Measurements from ENCODE around the gene CTNNA1. TPM values are rescaled to one million over a fixed set of nuclear protein-coding genes. Genes with fewer than 3 reads are reported as not detected.
"Not testable (repeated sequence)": the region's sequence is repeated elsewhere in the genome, so short reads cannot be mapped to it uniquely, and the experiment has no call there.

Gene CTNNA1
- polyA plus RNA-seq, 3 donors from 2014 or later: 9.8 to 15.3 (median 10.1) TPM

- Mint-ChIP-seq H3K9me3 (no peaks in the 10 kb centered on the region), H3K36me3 (peaks cover 0 to 20% (median 12%) of the 10 kb centered on the region in 3 donors), H3K4me3 (no peak overlapping the region), H3K4me1 (peaks cover 5 to 7% of the 10 kb centered on the region in 2 donors), H3K27ac (no peak overlapping the region), H3K27me3 (ENCODE audit: low read depth in 3 of 3) (peaks cover 0 to 1% (median 0%) of the 10 kb centered on the region in 3 donors)
- DNase-seq: no peak
Observed at GRCh38 chr5:138784590-138784989, 31.4 kb downstream of the CTNNA1 start.

- no peaks in the 10 kb centered on the region for H3K9me3 Mint-ChIP-seq
- H3K36me3 Mint-ChIP-seq: peaks cover 0 to 9% (median 5%) of the 10 kb centered on the region in 3 donors
- H3K4me3 Mint-ChIP-seq: peak overlapping the region in 3 of 5 donors; percentile 30 to 77 (median 34)
- DNase-seq: peak; percentile 17 to 19 (median 19)
- H3K27me3 Mint-ChIP-seq (ENCODE audit: low read depth in 3 of 3): peaks cover 0 to 3% (median 1%) of the 10 kb centered on the region in 3 donors
- H3K4me1 Mint-ChIP-seq: peaks cover 32 to 39% of the 10 kb centered on the region in 2 donors
- H3K27ac Mint-ChIP-seq: peak overlapping the region; percentile 13 to 69 (median 26)
Observed at GRCh38 chr5:138789771-138790242, 36.6 kb downstream of the CTNNA1 start.

- Mint-ChIP-seq H3K27me3 (ENCODE audit: low read depth in 3 of 3) (peaks cover 0 to 3% (median 0%) of the 10 kb centered on the region in 3 donors), H3K27ac (peak overlapping the region; percentile 67 to 83 (median 78)), H3K4me1 (peaks cover 32 to 39% of the 10 kb centered on the region in 2 donors), H3K9me3 (no peaks in the 10 kb centered on the region), H3K4me3 (peak overlapping the region; percentile 26 to 77 (median 57)), H3K36me3 (peaks cover 0 to 5% (median 5%) of the 10 kb centered on the region in 3 donors)
- DNase-seq: peak; percentile 33 to 59 (median 47)
Observed at GRCh38 chr5:138790684-138791083, 37.5 kb downstream of the CTNNA1 start.

GRCh38 chr5:138792195-138792790 is 39.1 kb downstream of the CTNNA1 start:
- H3K36me3 Mint-ChIP-seq: no peaks in the 10 kb centered on the region
- peaks cover 32 to 39% of the 10 kb centered on the region in 2 donors for H3K4me1 Mint-ChIP-seq
- no peaks in the 10 kb centered on the region for H3K9me3 Mint-ChIP-seq
- peak overlapping the region in 3 of 6 donors; percentile 0 to 65 (median 18) for H3K27ac Mint-ChIP-seq
- H3K27me3 Mint-ChIP-seq (ENCODE audit: low read depth in 3 of 3): peaks cover 0 to 3% (median 0%) of the 10 kb centered on the region in 3 donors
- no peak for DNase-seq
- peak overlapping the region in 1 of 5 donors; percentile 9 for H3K4me3 Mint-ChIP-seq

GRCh38 chr5:138793575-138793974 is 40.4 kb downstream of the CTNNA1 start:
- H3K9me3 Mint-ChIP-seq: no peaks in the 10 kb centered on the region
- no peak for DNase-seq
- peaks cover 0 to 3% (median 0%) of the 10 kb centered on the region in 3 donors for H3K36me3 Mint-ChIP-seq
- H3K4me3 Mint-ChIP-seq: no peak overlapping the region
- H3K4me1 Mint-ChIP-seq: peaks cover 32 to 39% of the 10 kb centered on the region in 2 donors
- H3K27me3 Mint-ChIP-seq (ENCODE audit: low read depth in 3 of 3): peaks cover 0 to 5% (median 0%) of the 10 kb centered on the region in 3 donors
- no peak overlapping the region for H3K27ac Mint-ChIP-seq

- Mint-ChIP-seq H3K4me1 (peaks cover 6 to 7% of the 10 kb centered on the region in 2 donors), H3K27ac (no peak overlapping the region), H3K4me3 (no peak overlapping the region), H3K9me3 (peaks cover 0 to 3% (median 0%) of the 10 kb centered on the region in 6 donors), H3K27me3 (ENCODE audit: low read depth in 3 of 3) (peaks cover 0 to 2% (median 0%) of the 10 kb centered on the region in 3 donors), H3K36me3 (peaks cover 3 to 19% (median 5%) of the 10 kb centered on the region in 3 donors)
- no peak for DNase-seq
Observed at GRCh38 chr5:138803285-138803684, 50.1 kb downstream of the CTNNA1 start.

GRCh38 chr5:138803935-138804334 is 50.7 kb downstream of the CTNNA1 start:
- no peak overlapping the region for H3K27ac Mint-ChIP-seq
- no peak overlapping the region for H3K4me3 Mint-ChIP-seq
- no peak for DNase-seq
- peaks cover 0 to 2% (median 0%) of the 10 kb centered on the region in 3 donors for H3K27me3 Mint-ChIP-seq (ENCODE audit: low read depth in 3 of 3)
- peaks cover 6 to 7% of the 10 kb centered on the region in 2 donors for H3K4me1 Mint-ChIP-seq
- peaks cover 0 to 3% (median 0%) of the 10 kb centered on the region in 6 donors for H3K9me3 Mint-ChIP-seq
- H3K36me3 Mint-ChIP-seq: peaks cover 3 to 19% (median 5%) of the 10 kb centered on the region in 3 donors

GRCh38 chr5:138805096-138805495 is 51.9 kb downstream of the CTNNA1 start:
- peaks cover 0 to 3% (median 0%) of the 10 kb centered on the region in 6 donors for H3K9me3 Mint-ChIP-seq
- H3K27ac Mint-ChIP-seq: no peak overlapping the region
- H3K4me3 Mint-ChIP-seq: no peak overlapping the region
- peaks cover 2 to 23% (median 5%) of the 10 kb centered on the region in 3 donors for H3K36me3 Mint-ChIP-seq
- peaks cover 6 to 7% of the 10 kb centered on the region in 2 donors for H3K4me1 Mint-ChIP-seq
- DNase-seq: no peak
- no peaks in the 10 kb centered on the region for H3K27me3 Mint-ChIP-seq (ENCODE audit: low read depth in 3 of 3)

- H3K4me1 Mint-ChIP-seq: peaks cover 6 to 7% of the 10 kb centered on the region in 2 donors
- peaks cover 0 to 21% (median 5%) of the 10 kb centered on the region in 3 donors for H3K36me3 Mint-ChIP-seq
- H3K27me3 Mint-ChIP-seq (ENCODE audit: low read depth in 3 of 3): no peaks in the 10 kb centered on the region
- H3K9me3 Mint-ChIP-seq: no peaks in the 10 kb centered on the region
- H3K27ac Mint-ChIP-seq: no peak overlapping the region
- H3K4me3 Mint-ChIP-seq: peak overlapping the region in 1 of 5 donors; percentile 2
- DNase-seq: no peak
Observed at GRCh38 chr5:138807182-138807581, 54.0 kb downstream of the CTNNA1 start.

- Mint-ChIP-seq H3K9me3 (no peaks in the 10 kb centered on the region), H3K36me3 (peaks cover 0 to 18% (median 5%) of the 10 kb centered on the region in 3 donors), H3K4me3 (no peak overlapping the region), H3K4me1 (peaks cover 6 to 7% of the 10 kb centered on the region in 2 donors), H3K27ac (no peak overlapping the region), H3K27me3 (ENCODE audit: low read depth in 3 of 3) (no peaks in the 10 kb centered on the region)
- no peak for DNase-seq
Observed at GRCh38 chr5:138809391-138809790, 56.2 kb downstream of the CTNNA1 start.

GRCh38 chr5:138810861-138811260 is 57.6 kb downstream of the CTNNA1 start:
- not testable (repeated sequence) for H3K9me3 Mint-ChIP-seq; H3K4me1 Mint-ChIP-seq; H3K27ac Mint-ChIP-seq; DNase-seq; H3K27me3 Mint-ChIP-seq (ENCODE audit: low read depth in 3 of 3); H3K4me3 Mint-ChIP-seq
- H3K36me3 Mint-ChIP-seq: peaks cover under 1 to 14% (median 5%) of the 10 kb centered on the region in 3 donors

GRCh38 chr5:138815529-138815928 is 62.3 kb downstream of the CTNNA1 start:
- no peak overlapping the region for H3K27ac Mint-ChIP-seq

GRCh38 chr5:138817241-138817640 is 64.0 kb downstream of the CTNNA1 start:
- Mint-ChIP-seq H3K4me1 (no peaks in the 10 kb centered on the region), H3K4me3 (no peak overlapping the region), H3K9me3 (no peaks in the 10 kb centered on the region), H3K27ac (no peak overlapping the region), H3K36me3 (peaks cover 5 to 14% (median 8%) of the 10 kb centered on the region in 3 donors), H3K27me3 (ENCODE audit: low read depth in 3 of 3) (peaks cover 0 to 9% (median 3%) of the 10 kb centered on the region in 3 donors)
- no peak for DNase-seq

More at GRCh38 chr5:138815529-138815928, 62.3 kb downstream of the CTNNA1 start:
- H3K9me3 Mint-ChIP-seq: no peaks in the 10 kb centered on the region
- peaks cover 0 to 5% (median 3%) of the 10 kb centered on the region in 3 donors for H3K27me3 Mint-ChIP-seq (ENCODE audit: low read depth in 3 of 3)
- DNase-seq: no peak
- H3K4me3 Mint-ChIP-seq: no peak overlapping the region
- peaks cover 5 to 14% (median 8%) of the 10 kb centered on the region in 3 donors for H3K36me3 Mint-ChIP-seq
- no peaks in the 10 kb centered on the region for H3K4me1 Mint-ChIP-seq

GRCh38 chr5:138819081-138819480 is 65.9 kb downstream of the CTNNA1 start:
- peaks cover 3 to 9% (median 3%) of the 10 kb centered on the region in 3 donors for H3K27me3 Mint-ChIP-seq (ENCODE audit: low read depth in 3 of 3)
- DNase-seq: no peak
- no peaks in the 10 kb centered on the region for H3K9me3 Mint-ChIP-seq
- no peaks in the 10 kb centered on the region for H3K4me1 Mint-ChIP-seq
- H3K4me3 Mint-ChIP-seq: no peak overlapping the region
- no peak overlapping the region for H3K27ac Mint-ChIP-seq
- peaks cover 5 to 11% (median 8%) of the 10 kb centered on the region in 3 donors for H3K36me3 Mint-ChIP-seq
